Smooth muscle cell (in vitro differentiated cells): ENCODE measurements around the gene PRKN. TPM values are rescaled to one million over a fixed set of nuclear protein-coding genes. Genes with fewer than 3 reads are reported as not detected.

Experiments used
- DNase-seq: peaks from one replicate; lab custom pipeline; 2025; ENCODE audit not compliant: unreplicated experiment; lab: John Stamatoyannopoulos, UW
- H2AFZ ChIP-seq: fragments of 200-600 bp; sonication (generic); 2 replicates; pipeline ENCODE4 v1.6.0; 2016; ENCODE audit warnings: antibody characterized with exemption, low read depth, mild to moderate bottlenecking
- H3F3A ChIP-seq: fragments of 200-600 bp; sonication (generic); 2 replicates; pipeline ENCODE4 v1.6.0; 2017; ENCODE audit warnings: antibody characterized with exemption, low read depth
- H3K27ac ChIP-seq: fragments of 200-600 bp; sonication (generic); 2 replicates; pipeline ENCODE4 v1.5.1; 2016; ENCODE audit warnings: low read depth, mild to moderate bottlenecking
- H3K27me3 ChIP-seq: fragments of 200-600 bp; sonication (generic); 2 replicates; pipeline ENCODE4 v1.6.1; 2016; ENCODE audit warnings: low read depth, mild to moderate bottlenecking
- H3K36me3 ChIP-seq: fragments of 200-600 bp; sonication (generic); 2 replicates; pipeline ENCODE4 v1.5.1; 2016; ENCODE audit warnings: low read depth
- H3K4me1 ChIP-seq: fragments of 200-600 bp; sonication (generic); 2 replicates; pipeline ENCODE4 v1.5.1; 2016; ENCODE audit warnings: low read depth
- H3K4me2 ChIP-seq: fragments of 200-600 bp; sonication (generic); 2 replicates; pipeline ENCODE4 v1.6.0; 2016; ENCODE audit warnings: mild to moderate bottlenecking
- H3K4me3 ChIP-seq: fragments of 200-600 bp; sonication (generic); 2 replicates; pipeline ENCODE4 v1.5.1; 2016; ENCODE audit warnings: mild to moderate bottlenecking
- H3K79me2 ChIP-seq: fragments of 200-600 bp; sonication (generic); 2 replicates; pipeline ENCODE4 v1.6.0; 2016; ENCODE audit warnings: low read depth, mild to moderate bottlenecking
- H3K9ac ChIP-seq: fragments of 200-600 bp; sonication (generic); 2 replicates; pipeline ENCODE4 v1.6.0; 2016; ENCODE audit warnings: low read depth
- H3K9me3 ChIP-seq: fragments of 200-600 bp; sonication (generic); replicated peaks from 2 replicates; pipeline ENCODE4 v1.5.1; 2016; ENCODE audit warnings: low read depth
- H4K20me1 ChIP-seq: fragments of 200-600 bp; sonication (generic); 2 replicates; pipeline ENCODE4 v1.6.0; 2016; ENCODE audit warnings: low read depth
- whole genome bisulfite sequencing: methylation state at CpG from one replicate; pipeline ENCODE4 v1.1.7; 2016; ENCODE audit warnings: low lambda C conversion rate; 5-methylcytosine and 5-hydroxymethylcytosine counted together
- polyA plus RNA-seq: library from polyadenylated mRNA; unstranded; fragments of >200 nt; fragmentation: Nextera tagmentation; extraction: Ambion mirVana; gene quantifications from 2 replicates; pipeline ENCODE4 v1.2.1, GENCODE V29; 2016
- total RNA-seq: library from RNA; depleted of rRNA; stranded (reverse); fragments of >200 nt; gene quantifications from 2 replicates; pipeline ENCODE4 v1.2.3, GENCODE V29; 2014
- TF ChIP-seq, protein P1 (sequence below): fragments of 200-600 bp; sonication (generic); IDR thresholded peaks from 2 replicates; pipeline ENCODE4 v1.5.1; 2017; ENCODE audit warnings: borderline replicate concordance, mild to moderate bottlenecking, antibody characterized with exemption; ENCODE audit not compliant: insufficient read depth, poor library complexity, severe bottlenecking

The PRKN gene
- total and polyA plus RNA-seq, 2 experiments from 2014 or later = 0.81 to 5.1 TPM

DNA sequence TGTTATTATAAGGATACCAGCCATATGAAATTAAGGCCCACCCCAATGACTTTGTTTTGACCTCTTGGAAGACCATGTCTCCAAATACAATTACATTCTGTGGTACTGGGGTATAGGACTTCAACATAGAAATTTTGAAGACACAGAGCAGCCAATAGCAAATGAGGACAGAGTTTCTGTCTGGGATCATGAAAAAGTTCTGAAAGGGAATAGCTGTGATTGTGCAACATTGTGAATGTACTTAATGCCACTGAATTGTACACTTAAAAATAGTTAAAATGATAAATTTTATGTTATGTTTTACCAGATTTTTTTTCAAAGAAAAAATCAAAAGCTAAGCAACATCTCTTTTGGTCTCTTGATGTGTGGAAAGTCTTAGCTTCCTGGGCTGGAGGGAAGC, 1426.7 kb downstream of the PRKN start:
- Histone ChIP-seq H4K20me1 (no peaks in the 10 kb centered on the region), H3F3A (peaks cover 8% of the 10 kb centered on the region), H3K4me1 (no peaks in the 10 kb centered on the region), H3K27me3 (no peaks in the 10 kb centered on the region), H3K27ac (peak overlapping the region; percentile 71), H3K4me2 (no peak overlapping the region), H3K9ac (no peak overlapping the region), H3K79me2 (no peaks in the 10 kb centered on the region), H3K4me3 (no peak overlapping the region), H3K9me3 (peaks cover 3% of the 10 kb centered on the region), H3K36me3 (no peaks in the 10 kb centered on the region), H2AFZ (no peak overlapping the region)
- DNase-seq = no peak
- TF ChIP-seq, protein P1, sequence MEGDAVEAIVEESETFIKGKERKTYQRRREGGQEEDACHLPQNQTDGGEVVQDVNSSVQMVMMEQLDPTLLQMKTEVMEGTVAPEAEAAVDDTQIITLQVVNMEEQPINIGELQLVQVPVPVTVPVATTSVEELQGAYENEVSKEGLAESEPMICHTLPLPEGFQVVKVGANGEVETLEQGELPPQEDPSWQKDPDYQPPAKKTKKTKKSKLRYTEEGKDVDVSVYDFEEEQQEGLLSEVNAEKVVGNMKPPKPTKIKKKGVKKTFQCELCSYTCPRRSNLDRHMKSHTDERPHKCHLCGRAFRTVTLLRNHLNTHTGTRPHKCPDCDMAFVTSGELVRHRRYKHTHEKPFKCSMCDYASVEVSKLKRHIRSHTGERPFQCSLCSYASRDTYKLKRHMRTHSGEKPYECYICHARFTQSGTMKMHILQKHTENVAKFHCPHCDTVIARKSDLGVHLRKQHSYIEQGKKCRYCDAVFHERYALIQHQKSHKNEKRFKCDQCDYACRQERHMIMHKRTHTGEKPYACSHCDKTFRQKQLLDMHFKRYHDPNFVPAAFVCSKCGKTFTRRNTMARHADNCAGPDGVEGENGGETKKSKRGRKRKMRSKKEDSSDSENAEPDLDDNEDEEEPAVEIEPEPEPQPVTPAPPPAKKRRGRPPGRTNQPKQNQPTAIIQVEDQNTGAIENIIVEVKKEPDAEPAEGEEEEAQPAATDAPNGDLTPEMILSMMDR = no peak

DNA sequence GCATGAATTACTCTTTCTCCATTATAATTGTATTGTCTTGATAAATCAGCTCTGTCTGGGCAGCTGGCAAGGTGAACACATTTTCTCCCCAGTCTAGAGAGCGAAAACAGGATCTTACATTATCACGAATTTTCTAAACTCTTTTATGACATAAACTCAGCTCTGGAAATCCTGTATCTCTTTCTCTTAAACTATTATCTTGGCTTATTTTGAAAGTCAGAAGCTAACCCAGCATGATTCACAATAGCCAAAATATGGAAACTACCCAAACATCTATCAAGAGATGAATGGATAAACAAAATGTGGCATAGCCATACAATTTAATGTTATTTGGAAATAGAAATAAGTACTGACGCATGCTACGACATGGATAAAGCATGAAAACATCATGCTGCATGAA, 1427.8 kb downstream of the PRKN start:
- DNase-seq = no peak
- peaks cover 5% of the 10 kb centered on the region for H3K9me3 ChIP-seq
- no peaks in the 10 kb centered on the region for H3K4me1 ChIP-seq
- no peaks in the 10 kb centered on the region for H3K79me2 ChIP-seq
- H3K4me3 ChIP-seq = no peak overlapping the region
- H3K27me3 ChIP-seq = no peaks in the 10 kb centered on the region
- peaks cover 8% of the 10 kb centered on the region for H3F3A ChIP-seq
- TF ChIP-seq, protein P1 = no peak
- no peaks in the 10 kb centered on the region for H3K36me3 ChIP-seq
- no peak overlapping the region for H3K27ac ChIP-seq
- H3K4me2 ChIP-seq = no peak overlapping the region
- 91% methylated on average over 4 of the region's 4 CpGs for WGBS
- no peak overlapping the region for H3K9ac ChIP-seq
- H2AFZ ChIP-seq = no peak overlapping the region
- H4K20me1 ChIP-seq = no peaks in the 10 kb centered on the region

Other genes with a start within 250 kb of the PRKN start
- not detected in 2 replicates for gene PACRG, start 208 bp upstream of the PRKN start, total RNA-seq
- 1.6 TPM in 1 of 2 replicates, not detected in the other for gene PACRG, start 208 bp upstream of the PRKN start, polyA plus RNA-seq